Lower lobe of right lung (tissue), 2 donors: ENCODE results near the gene CHST8. TPM values are rescaled to one million over a fixed set of nuclear protein-coding genes. Genes with fewer than 3 reads are reported as not detected.
A peak's percentile ranks its signal among the peaks of the same experiment; 100 is the strongest.

Source experiments
- ATAC-seq, 2 donors: fragments of 200-7000 bp; cut with Tn5 transposase; one replicate each; pipeline ENCODE4 v1.9.1; 2020 to 2022; ENCODE audit warnings: mild to moderate bottlenecking in 2 of 2, moderate library complexity in 2 of 2
- DNase-seq: peaks from one replicate; pipeline ENCODE4 v3.0.0-alpha.2; 2020
- H3K27ac ChIP-seq: fragments of 200-600 bp; one replicate; pipeline ENCODE4 v1.8.0; 2022
- H3K27me3 ChIP-seq: fragments of 200-600 bp; one replicate; pipeline ENCODE4 v1.8.0; 2022; ENCODE audit warnings: low read depth
- H3K36me3 ChIP-seq: fragments of 200-600 bp; one replicate; pipeline ENCODE4 v1.8.0; 2022; ENCODE audit warnings: mild to moderate bottlenecking
- H3K4me1 ChIP-seq: fragments of 200-600 bp; one replicate; pipeline ENCODE4 v1.8.0; 2022
- H3K4me3 ChIP-seq: fragments of 200-600 bp; one replicate; pipeline ENCODE4 v1.8.0; 2022; ENCODE audit warnings: mild to moderate bottlenecking
- H3K9me3 ChIP-seq: fragments of 200-600 bp; one replicate; pipeline ENCODE4 v1.8.0; 2022
- CTCF ChIP-seq: fragments of 200-600 bp; IDR thresholded peaks from one replicate; pipeline ENCODE4 v1.8.0; 2022; ENCODE audit warnings: antibody characterized with exemption, mild to moderate bottlenecking
- intact Hi-C: fragments of 100-400 bp; cut with DNase I; formaldehyde crosslinking; loops from one replicate; pipeline ENCODE4 v1.11.0; 2022
- total RNA-seq: library from RNA; stranded (reverse); fragmentation: NEBNext Ultra II Directional; extraction: Animal tissue kit (Norgen Biotek cat#: 25700); gene quantifications from one replicate; pipeline ENCODE4 v1.2.1, GENCODE V29; 2021
- donor health status: DM: no; HTN: yes; CAD: no; lungs with severe emphysema.

The CHST8 gene
- total RNA-seq, 1 donor from 2014 or later, result not detected

- no peak for DNase-seq
- Histone ChIP-seq H3K36me3 (no peaks in the 10 kb centered on the region), H3K27ac (no peak overlapping the region), H3K27me3 (no peaks in the 10 kb centered on the region), H3K4me1 (no peaks in the 10 kb centered on the region), H3K4me3 (no peak overlapping the region), H3K9me3 (peaks cover 4% of the 10 kb centered on the region)
- ATAC-seq, result peak in 1 of 2 donors; percentile 29
- no peak for TF ChIP-seq CTCF
- intact Hi-C loops, result no loop called here
These were observed 41.1 kb upstream of the CHST8 start for GRCh38 chr19:33580645-33581037.

- DNase-seq (no peak), ATAC-seq (no peak)
- H3K4me1 ChIP-seq, result no peaks in the 10 kb centered on the region
- no peak overlapping the region for H3K4me3 ChIP-seq
- H3K36me3 ChIP-seq, result no peaks in the 10 kb centered on the region
- intact Hi-C loops, result no loop called here
- no peak overlapping the region for H3K27ac ChIP-seq
- TF ChIP-seq CTCF, result no peak
- H3K9me3 ChIP-seq, result peaks cover 6% of the 10 kb centered on the region
- H3K27me3 ChIP-seq, result no peaks in the 10 kb centered on the region
These were observed 38.8 kb upstream of the CHST8 start for GRCh38 chr19:33582914-33583313.

- H3K4me3 ChIP-seq, result no peak overlapping the region
- no peaks in the 10 kb centered on the region for H3K4me1 ChIP-seq
- peaks cover 6% of the 10 kb centered on the region for H3K9me3 ChIP-seq
- intact Hi-C loops, result no loop called here
- no peak for TF ChIP-seq CTCF
- no peak overlapping the region for H3K27ac ChIP-seq
- H3K27me3 ChIP-seq, result no peaks in the 10 kb centered on the region
- DNase-seq, result no peak
- no peaks in the 10 kb centered on the region for H3K36me3 ChIP-seq
- ATAC-seq, result no peak
These were observed 34.6 kb upstream of the CHST8 start for GRCh38 chr19:33587150-33587549.

GRCh38 chr19:33590224-33590623 is 31.5 kb upstream of the CHST8 start:
- ATAC-seq, result no peak
- peaks cover 6% of the 10 kb centered on the region for H3K9me3 ChIP-seq
- H3K27ac ChIP-seq, result no peak overlapping the region
- no peak for TF ChIP-seq CTCF
- intact Hi-C loops, result no loop called here
- no peaks in the 10 kb centered on the region for H3K4me1 ChIP-seq
- H3K27me3 ChIP-seq, result no peaks in the 10 kb centered on the region
- H3K4me3 ChIP-seq, result no peak overlapping the region
- H3K36me3 ChIP-seq, result no peaks in the 10 kb centered on the region
- no peak for DNase-seq

GRCh38 chr19:33595783-33596182 is 26.0 kb upstream of the CHST8 start:
- H3K36me3 ChIP-seq, result no peaks in the 10 kb centered on the region
- no peaks in the 10 kb centered on the region for H3K4me1 ChIP-seq
- H3K9me3 ChIP-seq, result peaks cover 4% of the 10 kb centered on the region
- no peak for DNase-seq
- H3K27me3 ChIP-seq, result peaks cover 3% of the 10 kb centered on the region
- ATAC-seq, result no peak
- no peak for TF ChIP-seq CTCF
- no peak overlapping the region for H3K27ac ChIP-seq
- intact Hi-C loops, result no loop called here
- H3K4me3 ChIP-seq, result no peak overlapping the region

- H3K27me3 ChIP-seq, result peaks cover 3% of the 10 kb centered on the region
- intact Hi-C loops, result no loop called here
- H3K27ac ChIP-seq, result no peak overlapping the region
- no peak overlapping the region for H3K4me3 ChIP-seq
- no peaks in the 10 kb centered on the region for H3K4me1 ChIP-seq
- ATAC-seq (no peak), DNase-seq (no peak)
- H3K9me3 ChIP-seq, result peaks cover 17% of the 10 kb centered on the region
- H3K36me3 ChIP-seq, result no peaks in the 10 kb centered on the region
- no peak for TF ChIP-seq CTCF
These were observed 20.2 kb upstream of the CHST8 start for GRCh38 chr19:33601583-33601982.
